GM19043 (cell line): Measurements from ENCODE around the gene HMGCS1.
"Not testable (repeated sequence)": the region's sequence is repeated elsewhere in the genome, so short reads cannot be mapped to it uniquely, and the experiment has no call there.

Experiments
- ATAC-seq: cut with Tn5 transposase; IDR thresholded peaks from one replicate; pipeline ENCODE4 v1.9.1; 2021; ENCODE audit warnings: low read depth; ENCODE audit not compliant: unreplicated experiment

The HMGCS1 gene

DNA sequence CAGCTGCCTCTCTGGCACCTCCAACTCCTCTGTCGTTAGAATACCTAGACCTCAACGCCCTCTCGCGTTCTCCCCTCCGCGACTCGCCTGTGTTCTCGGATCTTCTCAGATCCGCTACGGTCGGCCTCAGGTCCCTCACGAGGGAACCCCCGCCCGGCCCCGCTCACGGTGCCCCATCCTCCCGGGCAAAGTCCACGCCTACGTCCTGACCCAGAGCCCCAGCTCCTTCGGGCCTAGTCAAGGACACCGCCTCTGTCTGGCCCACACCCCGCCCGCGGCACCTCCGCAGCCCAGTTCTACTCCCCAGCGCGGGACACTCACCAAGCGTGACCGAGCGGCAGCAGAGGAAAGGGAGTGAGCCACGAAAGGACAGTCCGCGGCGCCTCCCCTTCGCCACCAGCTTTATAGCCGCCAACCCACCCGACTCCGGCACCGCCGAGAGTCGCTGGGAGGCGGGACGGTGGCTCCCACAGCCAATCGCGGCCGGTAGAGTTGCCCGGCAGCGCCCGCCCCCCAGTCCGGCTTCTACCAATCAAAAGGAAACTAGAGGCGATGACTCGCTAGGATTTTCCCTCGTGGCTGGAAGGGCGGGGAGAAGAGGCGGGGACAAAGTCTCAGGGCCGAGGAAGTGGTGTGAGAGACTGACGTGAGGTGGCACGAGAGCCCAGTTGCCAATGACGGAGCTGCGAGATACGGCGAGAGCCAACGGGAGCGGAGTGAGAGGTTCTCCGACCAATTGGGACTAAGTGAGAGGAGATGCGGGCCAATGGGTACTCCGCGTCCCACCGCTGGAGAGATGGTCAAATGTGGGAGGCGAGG lies at the start of gene HMGCS1:
TSS of gene HMGCS1 (minus strand) at position 378 of the 819 bp plus-strand sequence. CDS start 14,447 bp downstream, outside the sequence.
- peak; percentile 92 for ATAC-seq

DNA sequence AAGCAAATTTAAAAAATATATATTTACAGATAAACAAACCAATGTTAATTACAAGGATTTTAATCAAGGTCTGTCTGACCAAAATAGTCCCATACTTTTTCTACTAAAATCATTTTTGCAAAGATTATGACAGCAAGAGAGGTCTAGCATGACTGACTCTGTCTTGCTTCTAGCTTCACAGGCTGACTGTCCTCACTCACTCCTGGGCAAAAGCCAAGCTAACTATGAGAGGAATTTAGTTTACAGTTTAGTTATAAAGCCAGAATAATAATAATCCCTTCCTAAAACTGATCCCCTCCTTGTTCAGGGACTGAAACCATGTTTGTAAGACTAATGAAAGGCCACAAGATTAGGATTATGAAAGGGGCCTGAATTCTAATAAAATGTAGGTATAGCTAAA lies 45.5 kb upstream of the HMGCS1 start:
- ATAC-seq = no peak

DNA sequence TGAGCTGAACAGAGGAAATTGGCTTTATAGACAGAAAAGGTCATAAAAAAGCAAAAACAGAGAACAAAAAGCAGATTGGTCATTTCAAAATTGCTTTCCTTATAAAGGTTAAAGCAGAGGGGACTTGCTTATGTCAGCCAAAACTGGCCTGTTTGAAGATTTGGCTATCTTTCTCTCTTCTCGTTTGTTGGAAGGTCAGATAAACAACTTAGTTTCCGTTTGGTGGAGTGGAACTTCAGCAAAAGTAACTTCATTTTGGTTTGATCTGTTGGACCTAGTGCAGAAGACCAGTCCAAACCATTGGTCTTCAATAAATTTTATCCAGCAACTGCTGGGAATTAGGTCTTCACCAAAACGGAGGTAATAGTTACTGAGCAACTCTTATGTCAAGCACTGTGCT lies 45.1 kb upstream of the HMGCS1 start:
- ATAC-seq = no peak

DNA sequence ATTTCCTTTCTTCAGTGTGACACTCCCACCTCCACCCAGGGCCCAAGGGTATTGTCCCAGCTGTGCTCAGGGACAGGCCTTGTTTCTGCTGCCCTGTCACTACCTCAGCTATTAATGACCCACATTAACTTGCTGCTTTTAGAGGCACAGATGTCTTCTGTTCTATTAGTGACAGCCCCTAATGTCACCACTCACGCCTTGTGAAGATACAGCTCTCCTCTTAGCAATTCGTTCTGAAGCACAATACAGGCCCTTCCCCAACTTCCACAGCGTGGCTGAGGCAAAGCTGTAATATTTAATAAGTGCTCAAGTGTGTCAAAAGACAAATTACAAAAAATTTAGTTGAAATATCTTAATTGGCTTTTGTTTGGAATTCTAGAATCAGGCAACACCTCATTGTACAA lies 44.7 kb upstream of the HMGCS1 start:
- ATAC-seq = no peak

DNA sequence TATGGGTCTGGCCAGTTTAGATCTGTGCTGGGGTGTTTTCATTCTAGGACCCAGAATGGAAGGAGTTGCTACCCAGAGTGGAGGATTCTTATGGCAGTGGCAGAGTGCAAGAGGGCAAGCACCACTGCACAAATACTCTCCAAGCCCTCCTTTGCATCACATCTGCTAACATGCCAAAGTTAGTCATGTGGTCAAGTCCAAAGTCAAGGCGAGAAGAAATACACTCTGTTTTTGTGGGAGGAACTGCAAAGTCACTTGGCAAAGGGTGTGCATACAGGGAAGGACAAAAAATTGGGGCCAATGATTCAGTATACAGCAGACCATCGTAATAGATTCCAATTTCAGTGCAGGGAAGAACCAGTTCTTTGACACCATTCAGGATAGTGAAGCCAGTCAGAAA lies 43.9 kb upstream of the HMGCS1 start:
- ATAC-seq = no peak

DNA sequence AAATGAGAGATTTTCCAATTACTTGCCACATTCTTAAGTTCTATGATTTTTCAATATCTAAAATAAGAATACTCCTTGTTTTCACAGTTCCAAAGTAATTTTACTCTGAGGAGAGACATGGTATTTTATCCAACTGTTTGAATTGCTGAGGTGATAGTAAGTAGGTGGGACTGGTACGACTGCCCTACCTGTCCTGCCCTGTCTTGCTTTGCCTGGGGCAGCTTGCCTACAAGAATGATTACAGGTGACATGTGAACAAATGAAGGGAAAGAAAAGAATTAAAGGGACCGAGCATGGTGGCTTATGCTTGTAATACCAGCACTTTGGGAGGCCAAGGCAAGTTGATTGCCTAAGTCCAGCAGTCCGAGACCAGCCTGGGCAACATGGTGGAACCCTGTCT lies 41.6 kb upstream of the HMGCS1 start:
- no peak for ATAC-seq

DNA sequence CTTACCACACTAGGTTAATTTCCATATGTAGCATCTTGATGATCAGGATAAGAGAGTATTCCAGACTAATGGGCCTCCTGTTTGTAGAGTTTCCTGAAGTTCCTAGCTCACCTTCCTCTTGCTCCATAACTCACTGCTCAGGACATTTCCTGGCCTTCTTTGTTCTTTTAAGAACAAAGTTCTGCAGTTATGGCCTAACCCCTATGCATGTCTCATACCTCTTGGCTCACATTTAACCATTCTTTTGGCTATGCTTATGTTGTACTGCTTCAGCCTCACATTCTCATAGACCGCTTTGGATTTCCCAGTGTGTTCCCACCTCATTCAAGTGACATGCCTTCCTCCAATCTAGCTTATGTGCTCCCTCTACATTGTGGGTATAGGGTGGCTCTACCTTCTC lies 40.5 kb upstream of the HMGCS1 start:
- no peak for ATAC-seq

DNA sequence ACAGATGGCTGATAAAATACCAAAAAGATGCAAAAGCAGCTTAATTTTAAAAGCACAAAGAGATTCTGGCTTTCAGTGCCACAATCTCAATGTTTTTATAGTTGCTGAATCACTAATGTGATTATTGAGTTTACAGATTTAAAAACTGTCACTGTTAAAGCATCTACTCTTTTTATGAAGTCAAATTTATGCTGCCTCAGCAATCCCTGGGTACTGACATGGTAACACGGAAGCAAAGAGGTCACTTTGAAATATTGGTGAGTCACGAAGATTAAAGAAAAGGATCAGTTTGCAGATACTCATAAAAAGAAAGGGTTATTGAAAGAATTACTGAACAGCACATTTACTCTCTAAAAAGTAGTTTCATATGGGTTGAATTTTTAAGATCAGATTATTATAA lies 39.7 kb upstream of the HMGCS1 start:
- no peak for ATAC-seq

DNA sequence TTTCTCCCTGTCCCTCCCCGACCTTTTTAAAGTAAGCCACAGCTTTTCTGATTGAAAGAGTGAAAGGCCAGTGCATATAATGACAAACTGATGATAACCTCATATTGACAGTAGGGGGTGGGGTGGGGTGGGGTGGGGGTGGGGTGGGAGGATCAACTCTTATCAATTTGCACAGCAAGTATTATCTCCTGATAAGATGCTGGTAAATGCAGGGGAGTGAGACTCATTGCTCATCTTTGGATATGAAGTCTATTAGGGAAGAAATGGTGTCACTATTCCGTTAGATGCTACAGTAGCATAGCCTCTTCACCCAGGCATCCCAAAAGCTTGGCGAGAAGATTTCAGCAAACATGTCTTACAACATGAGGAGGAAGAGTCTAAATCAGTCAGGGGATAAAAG lies 38.9 kb upstream of the HMGCS1 start:
- no peak for ATAC-seq

DNA sequence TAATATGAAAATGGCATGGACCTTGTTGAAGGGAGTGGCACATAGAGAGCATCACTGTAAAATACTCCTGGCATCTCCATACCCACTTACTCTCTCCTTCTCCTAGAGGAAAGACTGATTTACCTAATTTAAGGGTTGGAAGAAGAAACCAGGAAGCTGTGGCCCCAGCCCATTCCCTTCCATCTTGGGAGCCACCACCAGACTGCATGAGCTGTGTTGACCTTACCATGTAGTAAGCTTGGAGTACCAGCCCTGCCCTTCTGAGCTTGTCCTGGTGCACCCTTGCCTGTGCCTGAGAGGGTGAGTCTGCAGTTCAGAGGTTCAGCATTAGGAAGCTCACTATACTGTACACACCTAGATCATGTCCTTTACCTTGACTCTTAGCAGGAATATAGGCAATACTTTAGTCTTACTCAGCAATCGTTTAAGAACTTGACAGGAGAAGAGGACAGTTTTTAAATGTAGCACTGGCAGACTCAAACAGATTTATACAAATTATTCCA lies 35.7 kb upstream of the HMGCS1 start:
- ATAC-seq = no peak

DNA sequence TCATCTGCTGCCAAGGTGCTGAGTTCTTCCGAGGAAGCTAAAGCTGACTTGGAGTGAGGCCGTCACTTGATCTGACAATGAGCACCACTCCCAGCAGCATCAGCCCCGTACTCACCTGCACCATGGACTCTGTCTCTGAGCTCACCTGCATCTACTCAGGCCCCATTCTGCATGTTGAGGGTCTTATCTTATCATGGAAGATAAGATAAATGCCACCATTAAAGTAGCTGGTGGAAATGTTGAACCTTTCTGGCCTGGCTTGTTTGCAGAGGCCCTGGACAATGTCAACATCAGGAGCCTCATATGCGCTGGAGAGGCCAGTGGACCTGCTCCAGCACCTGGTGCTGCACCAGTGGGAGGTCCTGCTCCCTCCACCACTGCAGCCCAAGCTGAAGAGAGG lies 35.0 kb upstream of the HMGCS1 start:
- no peak for ATAC-seq

DNA sequence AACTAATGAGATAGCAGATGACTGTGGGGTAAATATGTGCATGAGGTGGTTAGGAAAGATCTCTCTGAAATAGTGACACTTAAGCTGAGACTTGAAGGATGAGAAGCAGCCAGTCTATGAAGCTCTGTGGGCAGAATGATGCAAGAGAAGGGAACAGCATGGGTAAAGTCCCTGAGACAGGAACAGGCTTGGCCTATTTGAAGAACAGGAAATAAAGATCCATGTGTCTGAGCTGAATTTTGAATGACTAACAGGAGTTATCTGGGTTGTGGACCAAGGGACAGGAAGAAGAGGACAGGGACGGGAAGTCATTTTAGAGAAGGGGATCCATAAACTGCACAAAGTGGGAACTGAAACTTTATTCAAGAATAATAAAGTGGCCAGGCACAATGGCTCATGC lies 25.6 kb upstream of the HMGCS1 start:
- no peak for ATAC-seq

DNA sequence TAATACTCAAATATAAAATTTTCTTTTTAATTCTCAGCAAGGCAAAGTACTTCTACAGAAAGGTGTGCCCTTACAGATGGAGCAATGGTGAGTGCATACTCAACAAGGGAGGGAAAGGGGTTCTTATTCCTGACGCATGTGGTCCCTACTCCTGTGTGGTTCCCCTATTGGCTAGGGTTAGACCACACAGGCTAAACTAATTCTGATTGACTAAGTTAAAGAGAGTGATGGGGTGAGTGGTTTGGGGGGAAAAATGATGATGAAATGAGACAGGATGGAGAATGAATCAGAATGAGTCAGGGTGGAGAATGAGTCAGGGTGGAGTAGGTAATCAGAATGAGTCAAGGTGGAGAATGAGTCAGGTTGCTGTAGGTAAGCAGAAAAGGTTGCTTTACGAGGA lies 22.9 kb upstream of the HMGCS1 start:
- ATAC-seq = no peak

DNA sequence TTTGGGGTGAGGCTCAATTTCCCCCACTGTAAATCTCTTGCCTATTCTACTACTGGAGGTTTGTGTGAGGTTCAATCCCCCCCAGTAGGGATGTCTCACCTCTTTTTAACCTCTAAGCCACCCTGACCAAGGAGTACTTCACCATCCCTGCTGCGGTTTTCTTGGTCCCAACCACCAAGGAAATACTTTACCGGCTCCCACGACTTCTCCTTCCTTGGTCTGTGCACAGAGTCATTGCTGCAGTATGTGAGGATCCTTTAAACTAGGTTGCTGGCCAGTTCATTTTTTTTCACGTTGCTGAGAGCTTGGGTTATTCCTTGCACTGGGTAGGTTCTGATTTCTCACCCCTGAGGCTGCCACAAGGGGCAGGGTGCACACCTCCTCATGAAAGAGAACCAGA lies 22.5 kb upstream of the HMGCS1 start:
- no peak for ATAC-seq

DNA sequence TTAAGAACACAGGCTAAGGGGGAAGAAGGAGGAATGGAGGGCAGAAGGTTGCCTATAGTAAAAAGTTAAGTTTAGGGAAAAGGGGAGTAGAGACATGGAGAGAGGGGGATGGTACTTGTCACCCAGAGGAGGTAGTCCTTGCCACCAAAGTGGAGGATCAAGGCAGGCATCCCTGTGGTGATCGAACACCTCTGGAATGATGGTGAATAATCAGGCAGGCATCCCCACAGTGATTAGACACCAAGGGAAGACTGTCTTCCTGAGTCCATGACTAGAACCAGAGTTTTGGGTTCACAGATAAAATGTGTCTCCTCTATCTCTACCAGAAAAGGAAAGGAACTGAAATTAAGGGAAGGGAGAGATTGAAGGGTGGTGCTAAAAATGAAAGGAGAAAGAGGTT lies 19.2 kb upstream of the HMGCS1 start:
- ATAC-seq = no peak

DNA sequence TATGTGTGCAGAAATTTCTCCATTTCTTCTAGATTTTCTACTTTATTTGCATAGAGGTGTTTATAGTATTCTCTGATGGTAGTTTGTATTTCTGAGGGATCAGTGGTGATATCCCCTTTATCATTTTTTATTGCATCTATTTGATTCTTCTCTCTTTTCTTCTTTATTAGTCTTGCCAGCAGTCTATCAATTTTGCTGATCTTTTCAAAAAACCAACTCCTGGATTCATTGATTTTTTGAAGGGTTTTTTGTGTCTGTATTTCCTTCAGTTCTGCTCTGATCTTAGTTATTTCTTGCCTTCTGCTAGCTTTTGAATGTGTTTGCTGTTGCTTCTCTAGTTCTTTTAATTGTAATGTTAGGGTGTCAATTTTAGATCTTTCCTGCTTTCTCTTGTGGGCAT lies 12.4 kb upstream of the HMGCS1 start:
- ATAC-seq = not testable (repeated sequence)

DNA sequence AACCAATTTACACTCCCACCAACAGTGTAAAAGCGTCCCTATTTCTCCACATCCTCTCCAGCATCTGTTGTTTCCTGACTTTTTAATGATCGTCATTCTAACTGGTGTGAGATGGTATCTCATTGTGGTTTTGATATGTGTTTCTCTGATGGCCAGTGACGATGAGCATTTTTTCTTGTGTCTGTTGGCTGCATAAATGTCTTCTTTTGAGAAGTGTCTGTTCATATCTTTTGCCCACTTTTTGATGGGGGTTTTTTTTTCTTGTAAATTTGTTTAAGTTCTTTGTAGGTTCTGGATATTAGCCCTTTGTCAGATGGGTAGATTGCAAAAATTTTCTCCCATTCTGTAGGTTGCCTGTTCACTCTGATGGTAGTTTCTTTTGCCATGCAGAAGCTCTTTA lies 10.3 kb upstream of the HMGCS1 start:
- not testable (repeated sequence) for ATAC-seq

DNA sequence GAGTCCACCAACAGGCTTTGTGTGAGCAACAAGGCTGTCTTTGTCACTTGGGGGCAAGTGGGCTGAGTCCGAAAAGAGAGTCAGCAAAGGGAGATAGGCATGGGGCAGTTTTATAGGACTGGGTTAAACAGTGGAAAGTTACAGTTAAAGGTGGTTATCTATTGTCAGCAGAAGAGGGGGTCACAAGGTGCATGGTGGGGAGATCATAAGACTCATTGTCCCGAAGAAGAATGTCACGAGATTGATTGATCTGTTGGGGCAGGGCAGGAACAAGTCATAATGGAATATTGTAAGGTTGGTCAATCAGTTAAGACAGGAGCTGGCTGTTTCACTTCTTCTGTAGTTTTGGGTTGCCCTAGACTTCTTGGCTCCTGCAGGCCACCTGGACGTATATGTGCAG lies 7.6 kb upstream of the HMGCS1 start:
- ATAC-seq = no peak

DNA sequence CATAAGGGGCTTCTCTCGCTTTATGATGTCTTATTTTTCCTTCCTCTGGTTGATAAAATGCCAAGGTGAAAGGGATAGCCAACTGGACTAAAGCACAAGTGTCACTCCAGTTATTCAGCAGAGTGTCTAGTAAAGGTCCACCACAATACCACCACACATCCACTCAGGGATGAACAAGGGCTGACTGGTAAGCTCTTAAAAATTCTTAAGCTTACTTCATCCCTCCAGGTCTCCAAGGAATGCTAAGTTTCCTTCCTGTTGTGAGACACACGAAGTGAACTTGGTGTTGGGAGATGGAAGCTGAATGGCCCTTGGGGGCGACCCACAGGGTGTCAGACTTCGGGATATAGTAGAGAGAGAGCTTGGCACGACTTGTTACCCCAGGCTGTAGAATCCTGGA lies 3.2 kb upstream of the HMGCS1 start:
- ATAC-seq = no peak

DNA sequence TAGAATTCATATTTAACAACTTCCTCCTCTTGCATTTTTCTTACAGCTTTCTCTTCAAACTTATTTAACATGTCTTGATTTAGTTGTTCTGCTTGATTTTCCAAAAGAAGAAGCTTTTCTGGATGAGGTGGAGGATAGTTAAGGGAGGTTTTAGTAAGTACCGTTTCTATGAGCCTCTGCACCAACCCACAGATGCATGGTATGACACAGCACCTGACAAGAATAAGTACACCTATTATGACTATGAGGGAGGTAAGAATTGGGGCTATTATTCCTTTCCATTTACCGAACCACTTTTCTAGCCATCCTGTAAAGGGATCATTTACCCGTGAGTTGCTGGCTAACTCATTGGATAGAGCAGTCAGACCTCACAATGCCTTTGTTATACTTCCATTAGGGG lies 2.5 kb upstream of the HMGCS1 start:
- no peak for ATAC-seq

DNA sequence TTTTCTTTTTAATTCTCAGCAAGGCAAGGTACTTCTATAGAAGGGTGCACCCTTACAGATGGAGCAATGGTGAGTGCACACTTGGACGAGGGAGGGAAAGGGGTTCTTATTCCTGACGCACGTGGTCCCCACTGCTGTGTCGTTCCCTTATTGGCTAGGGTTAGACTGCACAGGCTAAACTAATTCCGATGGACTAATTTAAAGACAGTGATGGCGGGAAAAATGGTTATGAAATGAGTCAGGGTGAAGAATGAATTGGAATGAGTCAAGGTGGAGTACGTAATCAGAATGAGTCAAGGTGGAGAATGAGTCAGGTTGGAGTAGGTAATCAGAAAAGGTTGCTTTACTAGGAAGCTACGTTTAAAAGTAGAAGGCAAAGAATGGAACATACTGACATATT lies 2.1 kb upstream of the HMGCS1 start:
- no peak for ATAC-seq

DNA sequence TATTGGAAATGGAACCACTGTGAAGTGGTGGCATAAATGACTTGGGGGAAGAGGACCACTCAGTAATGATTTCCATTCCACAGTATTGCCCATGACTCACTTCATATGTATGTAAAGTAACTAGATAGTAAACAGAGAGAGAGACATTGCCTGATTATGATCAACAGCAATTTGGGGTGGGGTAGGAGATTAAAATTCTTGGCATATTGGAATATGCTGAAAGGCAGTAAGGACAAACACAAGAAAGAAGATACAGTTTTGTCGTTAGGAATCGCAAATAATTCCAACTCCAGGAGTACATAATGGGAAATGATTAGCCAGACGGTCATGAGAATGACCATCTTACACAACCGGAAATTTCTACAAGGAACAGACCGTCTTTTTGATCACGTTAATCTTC lies 1.5 kb upstream of the HMGCS1 start:
- ATAC-seq = no peak
